Duodenal mucosa (tissue), 2 donors: ENCODE measurements around the gene SP140L.
"Not testable (repeated sequence)": the region's sequence is repeated elsewhere in the genome, so short reads cannot be mapped to it uniquely, and the experiment has no call there.

ENCODE experiments used
- H3K27ac ChIP-seq: one replicate; pipeline ENCODE4 v1.7.0; 2013; ENCODE audit warnings: low read depth, low read length
- H3K27me3 ChIP-seq, 2 donors: one replicate each; pipeline ENCODE4 v1.7.0; 2013; ENCODE audit warnings: low read length in 2 of 2, control low read depth in 1 of 2; ENCODE audit not compliant: insufficient read depth in 2 of 2, control insufficient read depth in 1 of 2
- H3K36me3 ChIP-seq, 2 donors: one replicate each; pipeline ENCODE4 v1.7.0; 2013; ENCODE audit warnings: low read length in 2 of 2, control low read depth in 1 of 2; ENCODE audit not compliant: insufficient read depth in 2 of 2, control insufficient read depth in 1 of 2
- H3K4me1 ChIP-seq, 2 donors: one replicate each; pipeline ENCODE4 v1.7.0; 2013; ENCODE audit warnings: low read length in 2 of 2, control low read depth in 1 of 2; ENCODE audit not compliant: insufficient read depth in 2 of 2, control insufficient read depth in 1 of 2
- H3K4me3 ChIP-seq, 2 donors: one replicate each; pipeline ENCODE4 v1.7.0; 2013; ENCODE audit warnings: low read length in 2 of 2, low read depth in 1 of 2
- H3K9ac ChIP-seq, 2 donors: one replicate each; pipeline ENCODE4 v1.7.0; 2013; ENCODE audit warnings: low read length in 2 of 2, low read depth in 1 of 2
- H3K9me3 ChIP-seq, 2 donors: one replicate each; pipeline ENCODE4 v1.7.0; 2013; ENCODE audit warnings: low read length in 2 of 2, control low read depth in 1 of 2; ENCODE audit not compliant: control insufficient read depth in 1 of 2

SP140L gene

DNA sequence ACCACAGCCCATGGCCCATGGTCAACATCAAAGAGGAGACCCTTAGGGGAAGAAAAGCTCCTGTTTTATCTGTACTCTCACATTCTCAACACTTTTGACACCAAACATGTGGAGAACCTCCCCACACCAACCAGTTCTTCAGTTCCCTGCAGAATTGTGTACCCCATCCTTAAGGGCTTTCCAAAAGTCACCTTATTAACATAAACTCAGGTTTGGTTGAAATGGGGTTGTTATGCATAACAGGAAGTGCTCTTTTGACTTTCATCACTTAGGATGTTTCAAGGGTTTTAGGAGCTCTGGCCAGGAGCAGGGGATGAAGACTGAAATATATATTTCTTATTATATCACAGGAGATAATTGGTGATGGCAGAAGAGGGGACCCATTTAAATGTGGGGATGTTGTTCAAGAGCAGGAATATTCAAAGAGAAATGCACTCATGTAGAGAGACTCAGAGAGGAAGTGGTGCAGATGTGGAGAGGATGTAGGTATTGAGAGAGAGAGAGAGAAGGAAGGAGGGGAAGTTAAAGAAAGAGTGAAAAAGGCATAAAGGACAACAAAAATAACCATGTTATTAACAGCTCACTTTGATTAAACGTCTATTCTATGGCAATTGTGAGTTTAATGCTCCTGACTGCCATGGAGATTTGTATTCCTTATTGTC, 35.2 kb downstream of the SP140L start:
- no peaks in the 10 kb centered on the region for H3K27me3 ChIP-seq
- H3K9me3 ChIP-seq: no peaks in the 10 kb centered on the region
- H3K36me3 ChIP-seq: peaks cover 22 to 28% of the 10 kb centered on the region in 2 donors
- no peak overlapping the region for H3K4me3 ChIP-seq
- H3K9ac ChIP-seq: no peak overlapping the region
- H3K4me1 ChIP-seq: peaks cover 0 to 3% of the 10 kb centered on the region in 2 donors
- no peak overlapping the region for H3K27ac ChIP-seq

- Histone ChIP-seq H3K9me3 (no peaks in the 10 kb centered on the region), H3K36me3 (peaks cover 8 to 37% of the 10 kb centered on the region in 2 donors)
Measured at GRCh38 chr2:230382108-230382507, 55.1 kb downstream of the SP140L start.

DNA sequence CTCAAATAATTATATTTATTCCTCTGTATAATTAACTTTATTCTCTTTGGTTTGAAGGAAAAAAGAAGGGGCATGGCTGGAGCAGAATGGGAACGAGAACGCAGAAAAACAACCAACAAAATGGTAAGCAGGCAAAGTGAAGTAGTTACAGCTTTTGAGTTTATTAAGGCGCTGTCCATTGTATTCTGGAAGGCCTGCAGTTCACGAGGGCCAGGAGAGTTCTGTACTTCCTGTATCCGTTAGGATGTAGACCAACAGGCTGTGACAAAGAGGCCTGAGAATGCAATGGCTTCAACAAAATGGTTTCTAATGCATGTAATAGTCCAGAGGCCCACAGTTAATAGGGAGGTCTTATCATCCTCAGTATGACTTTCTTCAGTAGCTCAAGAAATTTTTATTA, 56.5 kb downstream of the SP140L start:
- H3K27ac ChIP-seq: no peak overlapping the region
- no peaks in the 10 kb centered on the region for H3K4me1 ChIP-seq
- H3K4me3 ChIP-seq: no peak overlapping the region
- H3K9me3 ChIP-seq: no peaks in the 10 kb centered on the region
- no peaks in the 10 kb centered on the region for H3K27me3 ChIP-seq
- peaks cover 8 to 41% of the 10 kb centered on the region in 2 donors for H3K36me3 ChIP-seq
- no peak overlapping the region for H3K9ac ChIP-seq

More at GRCh38 chr2:230382108-230382507, 55.1 kb downstream of the SP140L start:
- H3K27ac ChIP-seq: no peak overlapping the region
- no peak overlapping the region for H3K4me3 ChIP-seq
- no peak overlapping the region for H3K9ac ChIP-seq
- no peaks in the 10 kb centered on the region for H3K4me1 ChIP-seq
- H3K27me3 ChIP-seq: no peaks in the 10 kb centered on the region

- Histone ChIP-seq H3K27ac (no peak overlapping the region), H3K27me3 (no peaks in the 10 kb centered on the region), H3K9me3 (no peaks in the 10 kb centered on the region), H3K4me3 (no peak overlapping the region), H3K4me1 (no peaks in the 10 kb centered on the region), H3K9ac (no peak overlapping the region), H3K36me3 (peaks cover 8 to 51% of the 10 kb centered on the region in 2 donors)
Measured at GRCh38 chr2:230384986-230385385, 58.0 kb downstream of the SP140L start.

DNA sequence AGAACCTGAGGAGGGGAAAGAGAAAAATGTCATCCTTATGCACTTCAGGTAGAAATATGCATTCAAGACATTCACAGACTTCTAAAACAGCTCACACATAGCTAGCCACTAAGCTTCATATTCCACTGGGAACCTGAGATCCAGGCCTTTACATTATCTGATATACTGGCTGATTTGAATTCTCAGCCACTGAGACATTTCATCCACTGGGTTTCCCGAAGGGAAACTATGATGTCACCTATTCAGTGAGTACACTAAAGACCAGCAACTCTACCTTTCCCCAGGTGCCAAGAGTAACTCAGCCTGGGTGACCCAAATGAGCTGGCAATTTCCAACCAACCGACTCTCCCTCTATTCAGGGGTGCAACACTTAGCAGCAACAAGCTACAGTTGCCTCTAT, 67.3 kb downstream of the SP140L start:
- Histone ChIP-seq H3K27me3 (no peaks in the 10 kb centered on the region), H3K4me1 (no peaks in the 10 kb centered on the region), H3K9me3 (no peaks in the 10 kb centered on the region), H3K4me3 (no peak overlapping the region), H3K36me3 (peaks cover 16 to 79% of the 10 kb centered on the region in 2 donors), H3K27ac (no peak overlapping the region), H3K9ac (no peak overlapping the region)

- H3K4me3 ChIP-seq, H3K27me3 ChIP-seq, H3K4me1 ChIP-seq, H3K9me3 ChIP-seq, H3K9ac ChIP-seq, H3K27ac ChIP-seq: not testable (repeated sequence)
- H3K36me3 ChIP-seq: peaks cover 19 to 60% of the 10 kb centered on the region in 2 donors
Measured at GRCh38 chr2:230398698-230399097, 71.7 kb downstream of the SP140L start.

GRCh38 chr2:230400041-230400440, 73.0 kb downstream of the SP140L start:
- Histone ChIP-seq H3K9ac (no peak overlapping the region), H3K27me3 (no peaks in the 10 kb centered on the region), H3K4me1 (no peaks in the 10 kb centered on the region), H3K9me3 (no peaks in the 10 kb centered on the region), H3K36me3 (peaks cover 22 to 50% of the 10 kb centered on the region in 2 donors), H3K4me3 (no peak overlapping the region), H3K27ac (no peak overlapping the region)

- H3K9me3 ChIP-seq: no peaks in the 10 kb centered on the region
- no peaks in the 10 kb centered on the region for H3K27me3 ChIP-seq
- H3K4me3 ChIP-seq: no peak overlapping the region
- no peak overlapping the region for H3K9ac ChIP-seq
- no peak overlapping the region for H3K27ac ChIP-seq
- H3K36me3 ChIP-seq: peaks cover 18 to 48% of the 10 kb centered on the region in 2 donors
- no peaks in the 10 kb centered on the region for H3K4me1 ChIP-seq
Measured at GRCh38 chr2:230400454-230400853, 73.5 kb downstream of the SP140L start.

- H3K9ac ChIP-seq, H3K27me3 ChIP-seq, H3K4me1 ChIP-seq, H3K9me3 ChIP-seq, H3K4me3 ChIP-seq, H3K27ac ChIP-seq: not testable (repeated sequence)
- H3K36me3 ChIP-seq: peaks cover 15 to 42% of the 10 kb centered on the region in 2 donors
Measured at GRCh38 chr2:230401026-230401425, 74.0 kb downstream of the SP140L start.

GRCh38 chr2:230403746-230404145, 76.8 kb downstream of the SP140L start:
- H3K36me3 ChIP-seq: peaks cover 15 to 32% of the 10 kb centered on the region in 2 donors
- no peak overlapping the region for H3K4me3 ChIP-seq
- H3K27ac ChIP-seq: no peak overlapping the region
- H3K9me3 ChIP-seq: no peaks in the 10 kb centered on the region
- no peaks in the 10 kb centered on the region for H3K4me1 ChIP-seq
- H3K9ac ChIP-seq: no peak overlapping the region
- H3K27me3 ChIP-seq: no peaks in the 10 kb centered on the region
